ENCODE measurements around the gene SLC22A12.

SLC22A12 gene

DNA sequence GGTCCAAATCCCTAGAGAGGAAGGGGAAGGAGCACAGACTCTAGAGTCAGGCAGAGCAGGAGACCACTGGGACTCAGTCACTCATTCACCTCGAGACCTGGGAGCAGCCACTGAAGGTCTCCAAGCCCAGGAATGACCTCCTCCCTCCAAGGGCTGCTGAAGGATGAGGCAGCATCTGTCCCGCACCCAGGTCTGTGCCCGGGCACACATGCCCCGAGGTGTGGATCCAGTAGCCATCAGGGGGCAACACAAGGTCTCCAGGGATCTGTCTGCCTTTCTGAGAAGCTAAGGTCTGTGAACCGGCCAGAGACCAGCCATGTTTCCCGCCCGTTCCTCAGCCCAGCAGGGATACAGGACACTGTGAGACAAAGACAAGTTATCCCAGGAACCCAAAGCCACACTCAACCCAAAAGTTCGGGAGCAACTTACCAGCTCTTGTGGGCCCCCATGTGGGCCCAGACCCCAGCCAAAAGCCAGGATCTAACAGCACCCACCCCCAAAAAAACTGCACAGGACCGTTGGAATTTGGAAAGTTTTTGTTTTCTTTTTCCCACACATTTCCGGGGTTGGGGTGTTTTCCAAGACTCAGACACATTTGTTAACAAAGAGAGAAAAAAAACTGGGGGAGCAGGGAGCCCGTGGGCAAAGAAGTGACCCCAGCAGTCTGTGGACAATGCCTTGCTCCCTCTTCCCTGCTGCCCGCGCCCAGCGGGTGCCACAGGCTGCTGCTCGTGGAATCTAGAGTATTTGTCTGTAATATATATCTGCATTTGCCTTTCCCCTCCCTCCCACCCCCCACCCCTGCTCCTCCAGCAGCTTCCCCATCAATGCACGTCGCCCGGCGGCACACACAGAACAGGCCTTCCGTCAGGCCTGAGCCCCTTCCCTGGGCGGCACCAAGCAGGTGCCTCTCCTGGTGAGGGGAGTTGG lies 14.9 kb downstream of the SLC22A12 start:
- no peak for DNase-seq

GRCh38 chr11:64606796-64607380 lies 15.9 kb downstream of the SLC22A12 start:
- no peak for DNase-seq

GRCh38 chr11:64607381-64607985 lies 16.5 kb downstream of the SLC22A12 start:
- no peak for DNase-seq

- no peak for DNase-seq
Measured at GRCh38 chr11:64608046-64608445, 17.0 kb downstream of the SLC22A12 start.

- no peak for DNase-seq
Measured at GRCh38 chr11:64608636-64609035, 17.6 kb downstream of the SLC22A12 start.

DNA sequence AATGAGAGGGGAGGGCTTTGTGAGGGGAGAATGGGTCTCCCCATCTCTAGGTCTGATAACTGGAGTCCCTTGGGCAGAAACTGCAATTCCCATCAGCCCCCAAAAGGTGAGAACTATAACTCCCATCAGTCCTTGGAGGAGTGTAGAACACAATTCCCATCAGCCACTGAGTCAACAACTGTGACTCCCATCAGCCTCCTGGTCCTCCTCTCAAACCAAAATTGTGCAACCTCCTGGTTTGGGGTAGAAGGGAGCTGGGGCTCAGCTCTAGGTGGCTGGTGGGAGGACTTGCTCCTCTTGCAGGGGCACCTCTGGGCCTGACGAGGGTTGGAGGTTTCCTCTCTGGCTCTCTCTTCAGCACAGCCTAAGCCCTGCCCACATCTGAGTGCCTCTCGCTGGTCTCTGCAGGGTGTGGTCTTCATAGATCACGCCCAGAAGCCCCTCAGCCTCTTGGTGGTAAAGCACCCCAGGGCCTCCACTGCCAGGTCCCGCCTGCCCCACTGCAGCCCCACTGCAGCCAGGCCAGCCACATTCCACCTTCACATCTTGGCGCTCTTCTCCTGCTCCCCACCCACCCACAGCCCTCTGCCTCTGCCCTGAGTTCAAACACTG lies 18.5 kb downstream of the SLC22A12 start:
- no peak for DNase-seq

- no peak for DNase-seq
Measured at GRCh38 chr11:64610596-64610995, 19.6 kb downstream of the SLC22A12 start.

- no peak for DNase-seq
Measured at GRCh38 chr11:64611176-64611575, 20.2 kb downstream of the SLC22A12 start.

GRCh38 chr11:64611869-64612646 lies 21.0 kb downstream of the SLC22A12 start:
- DNase-seq: no peak

- no peak for DNase-seq
Measured at GRCh38 chr11:64613648-64614047, 22.6 kb downstream of the SLC22A12 start.

DNA sequence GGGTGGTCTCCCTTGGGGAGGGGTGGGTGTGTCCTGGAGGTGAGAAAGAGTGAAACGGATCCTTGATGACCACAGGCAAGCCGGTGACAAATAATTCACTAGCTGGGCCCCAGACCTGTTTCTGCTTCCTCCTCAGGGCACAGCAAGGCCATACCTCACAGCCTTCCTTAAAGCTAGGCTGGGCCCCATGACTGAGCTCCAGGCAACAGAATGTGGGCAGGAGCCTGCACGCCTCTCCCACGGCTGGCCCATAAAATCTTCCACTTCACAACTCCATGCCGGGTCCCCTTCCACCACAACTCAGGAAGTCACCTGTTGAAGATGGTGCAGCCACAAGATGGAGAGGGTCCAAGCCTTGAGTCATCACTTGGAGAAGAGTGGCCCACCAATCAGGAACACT lies 23.9 kb downstream of the SLC22A12 start:
- no peak for DNase-seq

- no peak for DNase-seq
Measured at GRCh38 chr11:64616817-64617216, 25.8 kb downstream of the SLC22A12 start.

- no peak for DNase-seq
Measured at GRCh38 chr11:64619196-64619595, 28.2 kb downstream of the SLC22A12 start.

DNA sequence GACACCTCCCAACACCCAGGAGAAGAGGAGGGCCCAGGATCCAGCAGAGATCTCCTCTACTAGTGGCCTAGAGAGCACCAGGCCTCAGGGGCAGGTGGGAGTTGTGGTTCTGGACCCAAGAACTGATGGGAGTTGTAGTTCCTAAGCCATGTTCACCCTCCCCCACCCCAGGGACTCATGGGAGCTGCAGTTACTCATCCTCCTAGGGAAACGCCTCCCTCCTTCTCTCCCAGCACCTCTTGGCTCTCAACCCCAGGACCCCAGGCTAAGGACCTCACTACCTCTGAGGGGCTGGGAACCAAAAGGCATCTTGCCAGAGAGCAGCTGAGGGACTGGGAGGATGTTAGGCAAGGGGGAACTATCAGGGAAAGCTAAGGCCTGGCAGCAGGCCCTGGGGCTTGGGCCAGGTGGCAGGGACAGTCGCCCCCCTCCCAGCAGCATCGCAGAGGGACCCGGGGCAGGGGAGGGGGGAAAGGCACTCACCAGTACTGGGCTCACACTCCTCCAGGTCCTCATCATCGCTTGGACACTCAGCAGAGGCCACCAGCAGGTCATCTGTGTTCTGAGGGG lies 28.9 kb downstream of the SLC22A12 start:
- no peak for DNase-seq

- no peak for DNase-seq
Measured at GRCh38 chr11:64620381-64620971, 29.5 kb downstream of the SLC22A12 start.

DNA sequence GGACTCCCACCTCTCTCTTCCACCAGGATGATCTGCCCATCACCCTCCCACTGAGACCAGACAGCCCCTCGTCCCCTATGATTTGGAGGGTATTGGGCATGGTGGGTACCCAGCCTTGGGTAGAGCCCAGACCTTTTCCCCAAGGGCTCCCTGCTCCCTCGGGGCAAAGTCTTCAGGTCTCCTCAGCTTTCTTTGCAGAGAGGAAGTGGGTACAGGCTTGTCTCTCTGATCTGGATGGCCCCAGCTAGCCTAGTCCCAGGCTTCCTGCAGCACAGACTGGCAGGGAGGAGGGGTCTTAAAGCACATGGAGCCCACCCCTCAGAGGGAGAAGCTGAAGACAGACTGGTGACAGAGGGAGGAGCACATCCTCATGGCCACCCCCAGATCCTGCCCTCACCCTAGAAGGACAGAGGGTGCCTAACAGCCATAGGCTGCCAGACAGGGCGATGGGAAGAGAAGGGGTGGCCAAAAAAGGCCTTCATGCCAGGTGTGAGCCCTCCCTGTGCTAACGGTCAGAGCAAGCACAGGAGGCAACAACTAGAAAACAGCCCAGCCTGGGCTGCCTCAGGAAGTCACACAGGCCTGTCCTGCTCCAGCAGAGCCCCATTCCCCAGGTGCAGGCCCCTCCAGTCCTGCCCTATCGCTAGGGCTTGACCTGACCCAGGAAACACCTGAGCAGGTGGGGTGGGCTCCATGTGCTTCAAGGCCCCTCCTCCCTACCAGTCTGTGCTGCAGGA lies 30.4 kb downstream of the SLC22A12 start:
- DNase-seq: no peak

GRCh38 chr11:64622681-64623080 lies 31.7 kb downstream of the SLC22A12 start:
- no peak for DNase-seq

GRCh38 chr11:64624883-64625481 lies 34.0 kb downstream of the SLC22A12 start:
- no peak for DNase-seq

GRCh38 chr11:64626637-64627036 lies 35.6 kb downstream of the SLC22A12 start:
- no peak for DNase-seq

GRCh38 chr11:64627371-64627770 lies 36.4 kb downstream of the SLC22A12 start:
- no peak for DNase-seq

DNA sequence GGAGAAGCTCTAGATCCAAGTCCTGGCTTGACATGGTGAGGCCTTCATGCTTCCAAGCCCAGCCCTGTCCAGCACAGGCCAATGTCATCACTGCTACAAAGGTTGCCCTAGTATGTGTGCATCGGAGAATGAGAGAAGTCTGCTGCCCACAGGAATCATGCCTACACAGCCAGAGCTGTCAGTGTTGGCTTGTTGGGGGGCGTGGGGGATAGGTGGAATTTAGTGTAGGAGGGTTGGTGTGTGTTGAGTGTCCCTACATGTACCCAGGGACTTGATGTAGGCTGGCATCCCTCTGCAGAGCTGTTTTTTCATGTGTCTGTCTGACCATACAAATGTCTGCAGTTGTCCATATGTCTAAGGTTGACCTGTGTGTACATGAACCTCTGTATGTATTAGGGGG lies 37.6 kb downstream of the SLC22A12 start:
- no peak for DNase-seq
